Lung microvascular endothelial cell (primary cell): ENCODE results near the gene MAP3K10. TPM values are rescaled to one million over a fixed set of nuclear protein-coding genes. Genes with fewer than 3 reads are reported as not detected.
"Not testable (repeated sequence)": the region's sequence is repeated elsewhere in the genome, so short reads cannot be mapped to it uniquely, and the experiment has no call there.

ENCODE experiments used
- DNase-seq, 2 donors: peaks; one replicate each; pipeline versions ENCODE4 v3.0.0 to v3.0.0-alpha.2; 2010; ENCODE audit warnings: low read depth in 2 of 2
- total RNA-seq: library from RNA; depleted of rRNA; stranded (reverse); fragments of >200 nt; gene quantifications from 2 replicates; pipeline ENCODE4 v1.2.1, GENCODE V29; 2014

The MAP3K10 gene
- total RNA-seq, result 3.3 and 6.7 TPM in 2 replicates

DNA sequence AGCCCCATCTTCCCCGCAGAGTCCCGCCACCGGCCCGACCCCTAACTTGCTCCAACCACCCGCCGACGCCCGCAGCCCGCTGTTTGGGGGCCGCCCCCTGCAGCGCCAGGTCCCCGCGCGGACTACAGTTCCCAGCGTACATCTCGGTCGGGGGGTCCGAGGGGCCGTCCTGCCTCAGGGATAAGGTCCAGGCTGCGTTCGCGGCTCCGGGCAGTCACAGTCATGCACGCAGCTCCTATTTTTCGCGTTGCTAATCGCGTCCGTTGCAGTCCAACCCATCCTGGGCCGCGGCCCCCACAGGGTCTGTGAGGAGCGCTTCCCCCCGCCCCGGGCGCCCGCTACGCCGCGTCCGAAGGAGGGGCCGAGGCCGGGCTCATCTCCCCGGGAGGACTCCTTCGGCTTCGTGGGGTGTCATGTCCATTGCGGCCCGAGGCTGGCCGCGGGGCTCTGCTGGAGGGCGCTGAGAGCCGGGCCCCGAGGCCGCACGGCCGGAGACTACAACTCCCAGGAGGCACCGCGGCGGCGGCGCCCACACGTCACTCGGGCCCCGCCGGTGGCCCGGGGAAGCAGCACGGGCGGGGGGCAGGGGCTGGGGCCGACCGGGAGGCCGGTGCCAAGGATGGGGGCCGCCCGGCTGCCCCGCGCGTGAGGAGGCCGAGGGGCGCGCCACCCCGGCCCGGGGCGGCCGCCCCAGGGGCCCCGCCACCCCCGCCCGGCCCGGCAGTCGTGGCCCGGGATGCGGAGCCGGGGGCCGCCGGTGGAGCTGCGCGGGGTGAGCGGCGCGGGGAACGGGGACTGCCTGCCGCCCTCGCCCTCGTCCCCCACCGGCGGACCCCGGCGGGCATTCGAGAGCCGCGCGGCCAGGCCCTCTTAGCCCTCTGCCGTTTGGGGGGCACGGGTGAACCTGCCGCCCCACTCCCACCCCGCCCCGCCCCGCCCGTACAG, at the start of gene MAP3K10:
TSS of gene MAP3K10 (plus strand) at position 536 of the 945 bp plus-strand sequence. CDS start 606 bp downstream, outside the sequence.
- DNase-seq, result peak; percentile 69 to 72

DNA sequence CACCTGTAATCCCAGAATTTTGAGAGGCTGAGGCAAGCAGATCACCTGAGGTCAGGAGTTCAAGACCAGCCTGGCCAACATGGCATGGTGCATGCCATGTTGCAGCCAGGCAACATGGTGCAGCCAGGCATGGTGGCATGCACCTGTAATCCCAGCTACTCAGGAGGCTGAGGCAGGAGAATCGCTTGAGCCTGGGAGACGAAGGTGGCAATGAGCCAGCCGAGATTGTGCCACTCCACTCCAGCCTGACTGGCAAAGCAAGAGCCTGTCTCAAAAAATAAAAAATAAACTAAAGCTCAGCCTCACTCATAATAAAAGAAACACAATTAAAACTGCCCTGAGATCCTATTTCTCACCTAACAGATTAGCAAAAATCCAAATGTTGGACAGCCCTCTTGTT, 49.7 kb upstream of the MAP3K10 start:
- no peak for DNase-seq

DNA sequence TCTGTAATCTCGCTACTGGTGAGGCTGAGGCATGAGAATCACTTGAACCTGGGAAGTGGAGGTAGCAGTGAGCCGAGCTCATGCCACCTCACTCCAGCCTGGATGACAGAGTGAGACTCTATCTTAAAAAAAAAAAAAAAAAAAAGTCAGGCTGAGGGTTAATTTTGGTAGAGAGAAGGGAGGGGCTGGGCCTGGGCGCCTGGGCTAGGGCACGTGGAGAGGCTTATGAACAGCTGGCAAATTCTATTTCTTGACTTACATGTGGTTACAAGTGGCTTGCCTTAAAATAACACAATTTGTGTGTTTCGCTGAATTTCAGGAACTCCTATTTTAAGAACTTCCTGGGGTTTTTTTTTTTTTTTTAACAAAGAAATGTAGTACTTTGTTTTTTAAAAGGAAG, 47.6 kb upstream of the MAP3K10 start:
- DNase-seq, result no peak

DNA sequence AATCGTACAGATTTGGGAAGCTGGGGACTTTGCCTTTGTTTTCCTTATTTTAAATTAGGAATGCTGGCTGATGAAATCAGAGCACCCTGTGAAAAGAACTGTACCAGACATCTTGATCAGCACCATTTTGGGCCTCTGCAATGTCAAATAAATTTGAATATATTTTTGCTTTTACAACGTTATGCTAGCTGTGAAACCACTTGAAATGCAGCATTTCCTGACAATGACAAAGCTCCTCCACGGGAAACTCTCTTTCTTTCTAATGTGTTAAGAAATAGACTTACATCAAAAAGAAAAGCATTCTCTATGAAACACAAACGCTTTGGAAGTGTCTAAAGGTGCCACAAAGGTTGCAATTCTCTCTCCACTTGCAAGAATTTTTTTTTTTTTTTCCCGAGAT, 47.1 kb upstream of the MAP3K10 start:
- DNase-seq, result no peak

DNA sequence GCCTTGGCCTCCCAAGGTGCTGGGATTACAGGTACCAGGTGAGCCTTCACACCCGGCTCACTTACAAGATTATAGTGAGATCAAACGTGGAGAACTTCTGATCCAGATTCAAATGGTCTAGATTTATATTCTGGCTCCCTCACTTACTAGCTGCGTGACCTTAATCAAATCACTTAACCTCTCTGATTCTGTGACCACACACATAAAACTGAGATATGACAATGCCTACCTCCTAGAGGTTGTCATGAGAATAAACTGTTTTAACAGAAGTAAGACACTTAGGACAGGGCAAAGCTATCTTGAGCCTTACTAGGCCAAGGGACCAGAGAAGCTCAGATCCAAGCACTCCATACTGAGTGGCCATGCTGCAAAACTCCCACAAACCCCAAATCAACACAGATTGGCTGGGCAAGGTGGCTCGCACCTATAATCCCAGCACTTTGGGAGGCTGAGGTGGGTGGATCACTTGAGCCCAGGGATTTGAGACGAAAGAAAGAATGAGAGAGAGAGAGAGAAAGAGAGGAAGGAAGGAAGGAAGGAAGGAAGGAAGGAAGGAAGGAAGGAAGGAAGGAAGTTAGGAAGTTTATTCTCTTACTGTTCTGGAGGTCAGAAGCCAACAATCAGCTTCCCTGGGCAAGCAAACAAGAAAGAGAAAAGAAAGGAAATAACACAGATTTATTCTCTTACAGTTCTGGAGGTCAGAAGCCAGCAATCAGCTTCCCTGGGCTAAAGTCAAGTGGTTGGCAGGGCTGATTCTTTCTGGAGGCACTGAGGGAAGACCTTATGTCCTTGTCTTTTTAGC, 46.1 kb upstream of the MAP3K10 start:
- DNase-seq, result no peak

DNA sequence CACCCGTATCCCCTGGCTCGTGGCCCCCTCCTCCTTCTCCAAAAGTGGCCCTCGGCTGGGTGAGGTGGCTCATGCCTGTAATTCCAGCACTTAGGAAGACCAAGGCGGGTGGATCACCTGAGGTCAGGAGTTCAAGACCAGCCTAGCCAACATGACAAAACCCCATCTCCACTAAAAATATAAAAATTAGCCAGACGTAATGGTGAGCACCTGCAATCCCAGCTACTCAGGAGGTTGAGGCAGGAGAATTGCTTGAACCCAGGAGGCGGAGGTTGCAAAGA, 45.5 kb upstream of the MAP3K10 start:
- not testable (repeated sequence) for DNase-seq

DNA sequence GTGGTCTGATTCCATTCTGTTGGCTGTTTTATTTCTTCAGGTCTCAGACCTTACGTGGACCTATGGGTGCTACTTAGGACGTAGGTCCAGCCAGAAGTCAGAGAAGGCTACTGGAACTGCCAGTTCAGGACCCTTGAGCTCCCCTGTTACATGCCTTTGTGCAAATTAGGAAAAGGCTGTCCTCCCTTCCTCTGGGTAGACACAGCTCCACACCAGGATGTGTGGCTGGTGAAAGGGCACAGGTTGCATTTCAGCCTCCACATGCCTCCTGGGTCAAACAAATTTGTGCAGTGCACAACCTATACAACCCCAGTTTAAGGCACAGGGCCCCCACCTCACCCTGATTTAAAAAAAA, 43.9 kb upstream of the MAP3K10 start:
- no peak for DNase-seq

DNA sequence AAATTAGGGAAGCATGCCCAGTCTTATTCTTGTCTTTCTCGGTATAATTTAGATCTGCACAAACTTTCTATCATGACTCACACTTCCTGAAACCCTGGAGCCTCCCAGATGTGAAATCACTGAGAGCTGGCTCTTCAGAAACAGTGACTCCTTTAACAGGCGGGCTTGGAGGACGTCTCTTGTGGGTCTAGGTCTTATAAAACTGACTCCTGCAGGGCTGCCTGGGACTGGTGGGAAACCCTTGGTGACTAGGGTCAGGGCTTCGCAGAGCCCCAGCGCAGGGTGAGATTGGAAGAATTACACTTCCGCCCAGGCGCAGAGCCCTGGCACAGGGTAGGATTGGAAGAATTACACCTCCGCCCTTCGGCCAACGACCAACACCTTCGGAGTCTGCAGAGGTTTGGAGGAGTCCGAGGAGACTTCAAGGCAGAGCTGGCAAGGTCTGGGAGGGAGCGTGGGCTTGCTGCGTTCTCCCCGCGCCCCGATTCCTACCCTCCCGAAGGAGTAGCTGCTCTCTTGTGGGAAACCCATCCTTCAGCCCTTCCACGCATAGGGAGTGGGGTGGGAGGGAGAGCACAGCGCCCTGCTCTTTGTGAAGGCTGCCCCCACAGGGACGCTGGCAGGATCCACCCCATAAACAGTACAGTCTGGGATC, 43.4 kb upstream of the MAP3K10 start:
- peak; percentile 14 to 68 for DNase-seq

DNA sequence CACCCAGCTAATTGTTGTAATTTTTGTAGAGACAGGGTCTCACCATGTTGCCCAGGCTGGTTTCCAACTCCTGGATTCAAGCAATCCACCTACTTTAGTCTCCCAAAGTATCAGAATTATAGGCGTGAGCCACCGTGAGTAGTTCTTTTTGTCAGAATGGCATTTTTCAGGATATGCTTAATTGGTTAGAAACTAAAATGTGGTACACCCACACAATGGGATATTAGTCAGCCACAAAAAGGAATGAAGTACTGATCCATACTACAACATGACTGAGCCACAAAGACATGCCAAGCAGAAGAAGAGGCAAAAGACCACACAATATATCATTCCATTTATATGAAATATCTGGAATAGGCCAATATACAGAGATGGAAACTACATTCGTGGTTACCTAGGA, 41.7 kb upstream of the MAP3K10 start:
- DNase-seq, result no peak

DNA sequence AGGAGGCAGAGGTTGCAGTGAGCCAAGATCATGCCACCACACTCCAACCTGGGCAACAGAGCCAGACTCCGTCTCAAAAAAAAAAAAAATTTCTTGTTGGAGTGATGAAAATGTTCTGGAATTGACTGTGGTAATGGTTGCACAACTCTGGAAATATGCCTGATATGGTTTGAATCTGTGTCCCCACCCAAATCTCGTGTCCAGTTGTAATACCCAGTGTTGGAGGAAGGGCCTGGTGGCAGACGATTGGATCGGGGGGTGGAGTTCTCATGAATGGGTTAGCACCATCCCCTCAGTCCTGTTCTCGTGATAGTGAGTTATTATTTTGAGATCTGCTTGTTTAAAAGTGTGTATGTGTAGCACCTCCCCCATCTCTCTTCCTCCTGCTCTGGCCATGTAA, 41.1 kb upstream of the MAP3K10 start:
- no peak for DNase-seq

DNA sequence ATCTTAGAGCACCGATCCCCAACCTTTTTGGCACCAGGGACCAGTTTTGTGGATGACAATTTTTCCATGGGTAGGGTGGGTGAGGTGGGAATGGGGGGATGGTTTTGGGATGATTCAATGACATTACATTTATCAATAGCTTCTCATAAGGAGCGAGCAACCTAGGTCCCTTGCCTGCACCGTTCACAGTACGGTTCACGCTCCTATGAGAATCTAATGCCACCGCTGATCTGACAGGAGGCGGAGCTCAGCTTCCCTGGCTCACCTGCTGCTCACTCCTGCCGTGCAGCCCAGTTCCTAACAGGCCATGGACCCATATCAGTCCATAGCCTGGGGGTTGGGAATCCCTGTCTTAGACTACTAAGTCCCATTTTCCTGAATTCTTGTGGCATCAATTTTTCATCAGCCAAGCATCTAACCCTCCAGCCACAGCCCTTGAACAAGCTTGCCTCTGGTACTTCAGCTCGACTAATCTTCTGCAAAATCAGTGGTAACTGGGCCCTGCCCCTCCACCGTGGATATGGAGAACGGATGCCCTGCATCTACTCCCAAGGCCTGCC, 37.0 kb upstream of the MAP3K10 start:
- DNase-seq, result no peak

DNA sequence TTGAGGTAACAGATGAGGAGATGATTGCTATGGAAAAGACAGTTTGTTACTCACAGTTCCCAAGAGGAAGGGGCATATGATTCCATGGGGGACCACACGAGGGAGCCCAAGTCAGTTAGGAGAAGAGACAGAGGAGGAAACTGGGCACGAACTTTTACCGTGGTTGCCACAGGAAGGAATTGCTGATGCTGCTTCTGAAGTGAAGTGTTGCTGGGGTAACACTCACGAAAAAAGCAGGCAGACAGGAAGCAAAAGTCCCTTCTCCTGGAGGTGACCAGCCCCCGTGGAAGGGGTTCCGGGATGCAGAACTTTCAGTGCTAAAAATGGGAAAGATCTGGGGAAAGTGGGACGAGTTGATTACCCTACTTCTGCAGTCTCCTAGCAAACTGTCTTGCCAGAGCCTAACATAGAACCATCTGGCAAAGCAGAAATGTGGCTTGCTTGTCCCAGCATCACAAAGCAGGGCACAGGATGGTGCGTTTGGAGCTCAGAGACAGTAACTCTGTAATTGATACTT, 35.4 kb upstream of the MAP3K10 start:
- peak; percentile 38 to 51 for DNase-seq

DNA sequence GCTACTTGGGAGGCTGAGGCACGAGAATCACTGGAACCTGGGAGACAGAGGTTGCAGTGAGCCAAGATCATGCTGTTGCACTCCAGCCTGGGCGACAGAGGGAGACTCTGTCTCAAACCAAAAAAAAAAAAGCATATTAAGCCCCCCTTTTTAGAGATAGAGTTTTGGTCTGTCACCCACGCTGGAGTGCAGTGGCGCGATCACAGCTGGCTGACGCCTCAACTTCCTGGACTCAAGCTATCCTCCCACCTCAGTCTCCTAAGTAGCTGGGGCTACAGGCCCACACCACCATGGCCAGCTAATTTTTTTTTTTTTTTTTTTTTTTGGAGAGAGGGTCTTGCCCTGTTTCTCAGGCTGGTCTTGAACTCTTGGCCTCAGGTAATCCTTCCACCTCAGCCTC, 34.2 kb upstream of the MAP3K10 start:
- no peak for DNase-seq

DNA sequence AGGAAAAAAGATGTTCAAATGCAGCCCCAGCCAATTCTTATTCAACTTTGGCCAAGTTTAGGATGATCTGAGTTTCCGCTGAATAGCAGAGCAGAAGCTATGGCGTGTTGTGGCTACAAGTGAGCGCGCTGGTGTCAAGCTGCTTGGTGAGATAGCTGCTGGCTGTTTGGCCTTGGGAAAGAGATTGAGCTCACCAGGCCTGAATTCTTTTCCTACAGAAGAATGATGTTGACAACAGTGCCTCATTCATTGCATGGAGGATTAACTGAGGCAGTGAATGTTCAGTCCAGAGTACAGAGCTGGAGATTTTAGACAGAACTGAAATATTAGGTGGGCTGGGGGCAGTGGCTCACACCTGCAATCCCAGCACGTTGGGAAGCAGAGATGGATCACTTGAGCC, 31.5 kb upstream of the MAP3K10 start:
- DNase-seq, result no peak

DNA sequence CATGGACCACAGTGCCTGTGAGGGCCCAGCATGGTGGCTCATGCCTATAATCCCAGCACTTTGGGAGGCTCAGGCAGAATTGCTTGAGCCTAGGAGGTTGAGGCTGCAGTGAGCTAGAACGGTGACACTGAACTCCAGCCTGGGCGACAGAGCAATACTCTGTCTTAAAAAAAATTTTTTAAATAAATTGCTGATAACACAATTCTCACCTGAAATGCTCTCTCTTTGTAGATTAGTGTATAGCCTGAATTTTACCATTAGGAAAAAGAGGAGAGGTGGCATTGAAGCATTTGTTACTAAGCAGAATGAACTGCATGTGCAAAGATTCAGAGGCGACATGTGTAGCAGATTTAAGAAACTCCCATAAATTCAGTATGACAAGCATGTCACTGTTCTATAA, 29.1 kb upstream of the MAP3K10 start:
- no peak for DNase-seq

DNA sequence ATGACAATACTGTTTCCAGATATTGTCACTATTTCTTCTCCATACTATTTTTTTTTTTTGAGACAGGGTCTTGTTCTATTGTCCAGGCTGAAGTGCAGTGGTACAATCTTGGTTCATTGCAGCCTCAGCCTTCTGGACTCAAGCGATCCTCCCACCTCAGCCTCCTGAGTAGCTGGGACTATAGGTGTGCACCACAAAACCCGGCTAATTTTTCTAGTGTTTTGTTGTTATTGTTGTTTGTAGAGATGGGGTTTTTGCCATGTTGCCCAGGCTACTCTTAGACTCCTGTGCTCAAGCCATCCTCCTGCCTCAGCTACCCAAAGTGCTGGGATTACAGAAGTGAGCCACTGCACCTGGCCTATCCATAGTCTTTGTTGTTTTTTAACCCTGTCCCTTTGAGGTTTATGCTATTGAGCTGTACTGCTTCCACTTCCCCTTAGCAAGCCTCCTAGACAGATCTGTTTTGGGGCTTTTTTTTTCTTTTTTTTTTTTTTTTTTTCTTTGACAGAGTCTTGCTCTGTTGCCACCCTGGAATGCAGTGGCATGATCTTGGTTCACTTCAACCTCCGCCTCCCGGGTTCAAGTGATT, 27.6 kb upstream of the MAP3K10 start:
- no peak for DNase-seq

DNA sequence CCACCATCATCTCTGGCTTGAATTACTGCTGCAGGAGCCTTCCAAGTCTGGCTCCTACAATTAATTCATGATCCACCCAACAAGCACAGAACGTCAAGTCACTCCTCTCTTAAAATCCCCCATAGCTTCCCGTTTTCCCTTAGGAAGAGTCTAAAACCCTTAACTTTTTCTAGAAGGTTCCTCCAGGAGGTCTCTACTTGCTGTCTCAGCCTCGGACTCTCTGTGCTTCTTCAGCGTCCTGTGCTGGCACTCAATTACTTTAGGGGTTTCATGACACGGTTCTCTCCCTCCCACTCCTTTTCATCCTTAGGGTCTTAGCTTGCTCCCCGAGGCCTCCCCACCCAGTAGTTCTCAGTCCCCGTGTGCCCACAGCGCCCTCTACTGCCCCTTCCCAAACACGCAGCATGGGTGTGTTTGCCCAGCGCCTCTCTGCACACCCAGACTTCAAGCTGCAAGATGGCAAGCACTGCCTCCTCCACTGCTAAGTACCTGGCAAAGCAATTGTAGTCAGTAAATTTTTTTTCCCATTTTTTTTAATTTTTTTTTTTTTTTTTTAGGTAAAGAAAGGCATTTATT, 25.8 kb upstream of the MAP3K10 start:
- DNase-seq, result peak; percentile 43 to 48

DNA sequence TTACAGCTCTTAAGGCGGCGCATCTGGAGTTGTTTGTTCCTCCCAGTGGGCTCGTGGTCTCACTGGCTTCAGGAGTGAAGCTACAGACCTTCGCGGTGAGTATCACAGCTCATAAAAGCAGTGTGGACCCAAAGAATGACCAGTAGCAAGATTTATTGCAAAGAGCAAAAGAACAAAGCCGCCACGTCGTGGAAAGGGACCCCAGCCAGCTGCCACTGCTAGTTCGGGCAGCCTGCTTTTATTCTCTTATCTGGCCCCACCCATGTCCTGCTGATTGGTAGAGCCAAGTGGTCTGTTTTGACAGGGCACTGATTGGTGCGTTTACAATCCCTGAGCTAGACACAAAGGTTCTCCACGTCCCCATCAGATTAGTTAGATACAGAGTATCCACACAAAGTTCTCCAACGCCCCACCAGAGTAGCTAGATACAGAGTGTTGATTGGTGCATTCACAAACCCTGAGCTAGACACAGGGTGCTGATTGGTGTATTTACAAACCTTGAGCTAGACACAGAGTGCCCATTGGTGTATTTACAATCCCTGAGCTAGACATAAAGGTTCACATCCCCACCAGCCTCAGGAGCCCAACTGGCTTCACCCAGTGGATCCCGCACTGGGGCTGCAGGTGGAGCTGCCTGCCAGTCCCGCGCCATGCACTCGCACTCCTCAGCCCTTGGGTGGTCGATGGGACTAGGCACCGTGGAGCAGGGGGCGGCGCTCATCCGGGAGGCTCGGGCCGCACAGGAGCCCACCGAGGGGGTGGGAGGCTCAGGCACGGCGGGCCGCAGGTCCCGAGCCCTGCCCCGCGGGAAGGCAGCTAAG, 21.5 kb upstream of the MAP3K10 start:
- not testable (repeated sequence) for DNase-seq

DNA sequence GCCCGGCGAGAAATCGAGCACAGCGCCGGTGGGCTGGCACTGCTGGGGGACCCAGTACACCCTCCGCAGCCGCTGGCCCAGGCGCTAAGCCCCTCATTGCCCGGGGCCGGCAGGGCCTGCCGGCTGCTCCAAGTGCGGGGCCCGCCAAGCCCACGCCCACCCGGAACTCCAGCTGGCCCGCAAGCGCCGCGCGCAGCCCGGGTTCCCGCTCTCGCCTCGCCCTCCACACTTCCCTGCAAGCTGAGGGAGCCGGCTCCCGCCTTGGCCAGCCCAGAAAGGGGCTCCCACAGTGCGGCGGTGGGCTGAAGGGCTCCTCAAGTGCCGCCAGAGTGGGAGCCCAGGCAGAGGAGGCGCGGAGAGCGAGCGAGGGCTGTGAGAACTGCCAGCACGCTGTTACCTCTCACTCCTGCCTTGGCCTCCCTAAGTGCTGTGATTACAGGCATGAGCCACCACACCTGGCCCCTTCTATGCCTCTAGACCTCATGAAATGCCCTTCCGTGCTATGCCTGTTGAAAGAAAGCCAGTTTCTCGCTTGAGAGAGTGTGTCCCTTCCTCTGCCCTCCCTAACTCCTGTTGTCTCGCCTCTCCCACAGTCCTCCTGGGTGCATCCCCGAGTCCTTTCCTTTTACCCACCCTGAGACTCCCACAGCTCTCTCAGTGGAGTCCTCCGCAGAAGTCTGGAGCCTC, 20.8 kb upstream of the MAP3K10 start:
- not testable (repeated sequence) for DNase-seq
